ENCODE data around the gene PNISR. TPM values are rescaled to one million over a fixed set of nuclear protein-coding genes. Genes with fewer than 3 reads are reported as not detected.
A peak's percentile ranks its signal among the peaks of the same experiment; 100 is the strongest.
"Not testable (repeated sequence)": the region's sequence is repeated elsewhere in the genome, so short reads cannot be mapped to it uniquely, and the experiment has no call there.

PNISR gene
- total RNA-seq (2014; rRNA removed; shearing (Covaris generic)) = 57.4 and 86.5 TPM in 2 replicates
- polyA plus RNA-seq (2014; cell fraction: nucleus; rRNA removed) = 220 and 242 TPM in 2 replicates

- peak; percentile 96 for DNase-seq (ENCODE audit: extremely low read depth, low read depth)
These were observed at the start of gene PNISR for GRCh38 chr6:99424761-99425646. Gene PNISR (minus strand): TSS chr6:99425308. CDS start chr6:99414659, 10,649 bp downstream.

DNA sequence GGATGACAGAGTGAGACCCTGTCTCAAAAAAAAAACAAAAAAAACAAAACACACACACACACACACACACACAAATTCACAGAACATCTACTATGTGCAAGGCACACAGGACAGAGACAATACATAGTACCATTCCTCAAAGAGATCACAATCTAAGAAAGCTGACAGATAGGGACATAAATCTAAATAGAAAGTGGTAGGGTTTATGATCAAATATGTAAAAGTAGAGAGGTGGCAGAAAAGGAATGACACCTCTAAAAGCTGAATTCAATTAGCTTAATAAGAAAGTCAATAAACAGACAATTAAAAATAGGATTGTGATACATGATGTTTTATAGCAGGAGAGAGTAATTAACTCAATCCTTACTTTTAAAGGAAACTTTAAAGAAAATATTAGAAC is 48.6 kb upstream of the PNISR start:
- DNase-seq (ENCODE audit: extremely low read depth, low read depth) = no peak

DNA sequence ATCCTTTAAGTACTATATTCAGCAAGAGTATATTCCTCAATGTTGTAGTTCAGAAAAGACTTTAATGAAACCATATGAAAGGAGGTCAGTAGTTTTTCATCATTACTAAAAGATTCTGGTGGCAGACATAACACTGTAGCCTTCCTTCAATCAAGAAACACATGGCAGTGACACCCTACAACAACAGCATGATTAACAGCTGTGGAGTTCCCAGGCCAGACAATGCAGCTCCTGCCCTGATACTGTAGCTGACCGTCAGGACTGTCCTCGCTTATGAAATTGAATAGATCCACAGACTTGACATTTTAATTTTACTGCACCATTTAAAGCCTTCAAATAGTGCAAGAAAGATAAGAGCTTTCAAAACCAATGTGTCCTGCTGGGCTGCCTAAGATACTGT is 46.5 kb upstream of the PNISR start:
- no peak for DNase-seq (ENCODE audit: extremely low read depth, low read depth)

GRCh38 chr6:99467509-99468106 is 42.5 kb upstream of the PNISR start:
- peak; percentile 11 for DNase-seq (ENCODE audit: extremely low read depth, low read depth)

- DNase-seq (ENCODE audit: extremely low read depth, low read depth) = not testable (repeated sequence)
These were observed 34.0 kb upstream of the PNISR start for GRCh38 chr6:99459133-99459532.

GRCh38 chr6:99458319-99458718 is 33.2 kb upstream of the PNISR start:
- no peak for DNase-seq (ENCODE audit: extremely low read depth, low read depth)

DNA sequence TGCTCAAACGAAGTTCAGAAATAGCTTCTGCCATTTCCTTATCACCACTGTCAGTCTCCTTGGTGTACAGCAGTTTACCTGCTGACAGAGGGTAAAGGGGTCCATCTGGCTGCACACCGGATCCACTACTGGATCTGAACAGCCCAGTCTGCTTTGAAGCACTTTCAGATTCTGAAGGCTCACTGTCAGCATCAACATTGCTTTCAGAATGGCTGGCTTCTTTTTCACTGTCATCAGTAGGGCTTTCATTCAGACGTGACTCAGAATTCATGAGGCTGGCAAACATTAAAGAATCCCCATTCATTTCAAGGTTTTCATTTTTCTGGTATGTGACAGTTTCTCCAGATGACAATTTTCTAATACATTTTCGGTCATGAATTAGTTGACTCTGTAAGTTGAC is 21.0 kb upstream of the PNISR start:
- DNase-seq (ENCODE audit: extremely low read depth, low read depth) = no peak

GRCh38 chr6:99434702-99435530 is 9.8 kb upstream of the PNISR start:
- DNase-seq (ENCODE audit: extremely low read depth, low read depth) = no peak

- no peak for DNase-seq (ENCODE audit: extremely low read depth, low read depth)
These were observed 7.8 kb upstream of the PNISR start for GRCh38 chr6:99432877-99433276.

DNA sequence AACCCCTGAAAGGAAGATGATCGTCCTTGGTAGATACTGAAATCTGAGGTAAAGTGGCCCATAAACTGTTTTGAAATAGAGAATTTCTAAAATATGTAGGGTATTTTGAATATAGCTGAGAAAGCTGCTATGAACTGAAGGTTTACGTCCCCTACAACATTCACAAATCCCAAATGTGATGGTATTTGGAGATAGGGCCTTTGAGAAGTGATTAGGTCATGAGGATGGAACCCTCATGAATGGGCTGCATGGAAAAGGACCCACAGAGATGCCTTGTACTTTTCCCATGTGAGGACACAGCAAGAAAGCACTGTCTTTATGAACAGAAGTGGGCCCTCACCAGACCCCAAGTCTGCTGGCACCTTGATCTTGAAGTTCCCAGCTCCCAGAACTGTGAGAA is 6.8 kb upstream of the PNISR start:
- no peak for DNase-seq (ENCODE audit: extremely low read depth, low read depth)

DNA sequence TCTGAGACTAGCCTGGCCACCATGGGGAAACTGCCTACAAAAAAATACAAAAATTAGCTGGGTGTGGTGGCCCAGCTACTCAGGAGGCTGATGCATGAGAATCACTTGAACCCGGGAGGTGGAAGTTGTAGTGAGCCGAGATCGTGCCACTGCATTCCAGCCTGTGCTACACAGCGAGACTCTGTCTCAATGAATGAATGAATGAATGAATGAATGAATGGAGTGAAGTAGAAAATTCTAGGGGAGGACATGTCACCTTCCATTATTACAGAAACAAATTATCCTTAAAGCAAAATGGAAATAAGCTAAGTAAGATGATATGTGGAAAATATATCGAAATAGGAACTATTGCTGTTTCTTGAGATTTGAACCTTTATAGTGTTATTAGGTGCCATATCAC is 2.9 kb upstream of the PNISR start:
- DNase-seq (ENCODE audit: extremely low read depth, low read depth) = no peak

DNA sequence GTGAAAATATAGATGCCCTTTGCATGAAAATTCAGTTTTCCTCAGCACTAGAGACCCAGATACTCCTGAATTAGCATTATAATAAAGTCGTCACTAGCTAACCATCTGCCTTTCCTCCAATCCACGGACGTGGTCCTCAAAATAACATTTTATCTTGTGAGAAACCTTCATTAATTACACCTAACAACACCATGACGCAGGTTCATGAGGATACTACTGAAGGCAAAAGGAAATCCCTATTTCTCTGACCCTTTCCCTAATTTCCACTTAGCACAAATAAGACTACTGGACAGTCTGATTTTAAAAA is 1.3 kb upstream of the PNISR start:
- DNase-seq (ENCODE audit: extremely low read depth, low read depth) = no peak

GRCh38 chr6:99425647-99426450 is 741 bp upstream of the PNISR start:
- peak; percentile 87 for DNase-seq (ENCODE audit: extremely low read depth, low read depth)

- no peak for DNase-seq (ENCODE audit: extremely low read depth, low read depth)
These were observed 1.1 kb downstream of the PNISR start for GRCh38 chr6:99424022-99424421.

GRCh38 chr6:99422912-99423311 is 2.2 kb downstream of the PNISR start:
- DNase-seq (ENCODE audit: extremely low read depth, low read depth) = no peak

DNA sequence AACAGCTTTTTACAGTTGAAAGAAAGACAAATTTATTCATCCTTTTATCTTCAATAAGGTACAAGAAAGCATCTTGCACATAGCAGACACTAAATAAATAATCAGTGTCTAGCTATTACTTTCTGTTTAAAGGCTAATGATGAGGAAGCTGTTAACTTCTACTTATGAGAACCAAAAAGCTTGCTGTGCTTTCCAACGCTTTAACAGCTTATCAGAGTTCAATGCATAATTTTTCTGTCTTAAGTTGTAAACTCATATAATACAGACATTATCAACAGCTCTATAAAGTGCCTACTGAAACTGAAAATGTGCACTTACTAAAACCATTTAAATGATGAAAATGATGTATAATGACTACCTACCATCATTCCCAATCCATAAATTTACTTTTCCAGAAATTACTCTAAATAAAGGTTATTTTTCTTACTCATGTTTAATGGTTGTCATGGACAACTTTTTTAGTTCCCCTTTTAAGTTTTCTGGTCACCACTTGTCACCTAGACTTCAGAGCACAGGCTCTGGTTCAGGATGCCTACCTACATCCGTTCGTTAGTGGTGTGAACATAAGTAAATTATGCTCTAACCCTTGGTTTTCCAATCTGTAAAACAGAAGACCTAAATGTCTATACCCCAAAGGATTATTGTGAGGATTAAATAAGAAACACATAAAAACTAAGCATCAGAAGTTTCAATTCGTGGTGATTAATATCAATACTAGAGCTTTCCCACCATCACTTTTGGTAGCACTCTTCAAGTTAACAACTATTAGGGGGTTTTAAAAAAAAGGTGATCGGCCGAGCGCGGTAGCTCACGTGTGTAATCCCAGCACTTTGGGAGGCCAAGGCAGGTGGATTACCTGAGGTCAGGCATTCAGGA is 8.0 kb downstream of the PNISR start:
- no peak for DNase-seq (ENCODE audit: extremely low read depth, low read depth)

DNA sequence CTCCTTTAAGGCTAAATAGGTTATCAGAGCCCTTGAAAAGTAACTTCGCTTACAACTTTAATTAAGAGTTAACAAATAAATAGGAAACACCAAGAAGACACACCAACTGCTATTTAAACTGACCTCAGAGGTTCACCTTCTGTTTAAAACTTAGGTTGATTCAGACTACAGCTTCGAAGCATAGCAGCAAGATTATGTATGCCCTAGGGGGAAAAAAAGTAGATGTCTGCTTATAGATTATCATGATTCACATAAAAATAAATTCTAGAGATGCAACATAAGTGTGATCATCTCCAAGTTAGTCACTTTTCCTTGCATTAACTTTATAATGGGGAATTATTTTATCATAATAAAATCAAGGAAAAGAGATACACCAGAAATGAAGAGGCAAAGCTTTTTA is 8.9 kb downstream of the PNISR start:
- no peak for DNase-seq (ENCODE audit: extremely low read depth, low read depth)

DNA sequence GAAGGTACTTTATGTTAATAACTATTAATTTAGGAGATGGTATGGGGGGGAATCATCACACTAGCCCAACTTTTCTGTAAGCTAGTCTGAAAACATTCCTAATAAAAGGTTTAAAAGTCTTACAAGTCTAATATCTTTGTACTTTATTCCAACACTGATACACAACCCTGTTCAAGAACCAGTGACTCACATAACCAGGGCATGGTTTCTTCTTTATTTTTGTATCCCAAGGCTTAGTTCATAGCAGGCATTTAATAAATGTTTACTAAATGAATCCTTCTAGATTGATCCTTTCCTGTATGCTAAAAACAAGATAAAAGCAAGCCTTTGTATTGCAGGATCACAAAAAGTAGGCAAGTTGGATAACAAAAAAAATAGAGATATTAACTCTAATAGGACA is 9.7 kb downstream of the PNISR start:
- no peak for DNase-seq (ENCODE audit: extremely low read depth, low read depth)

- DNase-seq (ENCODE audit: extremely low read depth, low read depth) = no peak
These were observed 13.0 kb downstream of the PNISR start for GRCh38 chr6:99412065-99412464.

DNA sequence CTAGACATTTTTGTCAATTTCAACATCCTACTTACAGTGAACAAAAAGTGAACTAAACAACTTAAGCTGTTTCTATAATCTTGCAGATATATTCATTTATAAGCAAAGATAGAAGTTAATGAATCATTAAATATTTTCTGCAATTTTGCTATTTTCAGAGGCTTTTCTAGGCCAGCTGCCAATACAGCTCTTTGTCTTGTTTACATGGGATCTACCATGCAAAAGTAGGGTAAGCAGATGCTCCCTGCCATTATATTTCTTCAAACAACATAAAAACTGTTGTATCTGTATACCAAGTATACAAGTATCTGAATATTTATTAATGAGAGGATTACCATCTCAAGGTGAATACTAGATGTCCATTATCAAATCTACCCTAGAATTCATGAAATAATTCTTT is 15.4 kb downstream of the PNISR start:
- no peak for DNase-seq (ENCODE audit: extremely low read depth, low read depth)
